GM23338 (cell line): ENCODE measurements around the gene ERMARD. TPM values are rescaled to one million over a fixed set of nuclear protein-coding genes. Genes with fewer than 3 reads are reported as not detected.

Experiments used
- ATAC-seq: fragments of 200-7000 bp; cut with Tn5 transposase; 3 replicates; pipeline ENCODE4 v1.9.1; 2020
- DNase-seq: peaks from one replicate; pipeline ENCODE4 v3.0.0-alpha.2; 2015; ENCODE audit warnings: low spot score
- H2AFZ ChIP-seq: fragments of 200-600 bp; sonication (generic); 2 replicates; pipeline ENCODE4 v1.8.0; 2016; ENCODE audit warnings: antibody characterized with exemption, mild to moderate bottlenecking, moderate library complexity
- H3F3A ChIP-seq: fragments of 200-600 bp; sonication (generic); replicated peaks from 2 replicates; pipeline ENCODE4 v1.8.0; 2017; ENCODE audit warnings: antibody characterized with exemption, mixed run types, low read depth
- H3K27ac ChIP-seq: fragments of 200-600 bp; sonication (generic); 2 replicates; pipeline ENCODE4 v1.6.1; 2016; ENCODE audit warnings: low read depth
- H3K27me3 ChIP-seq: fragments of 200-600 bp; sonication (generic); 2 replicates; pipeline ENCODE4 v1.8.0; 2016; ENCODE audit warnings: mild to moderate bottlenecking, mixed run types, moderate library complexity; ENCODE audit not compliant: insufficient read depth
- H3K36me3 ChIP-seq: fragments of 200-600 bp; sonication (generic); 2 replicates; pipeline ENCODE4 v1.8.0; 2016; ENCODE audit warnings: mild to moderate bottlenecking; ENCODE audit not compliant: insufficient read depth
- H3K4me1 ChIP-seq: fragments of 200-600 bp; sonication (generic); 2 replicates; pipeline ENCODE4 v1.8.0; 2016; ENCODE audit warnings: mild to moderate bottlenecking, moderate library complexity; ENCODE audit not compliant: insufficient read depth
- H3K4me2 ChIP-seq: fragments of 200-600 bp; sonication (generic); 2 replicates; pipeline ENCODE4 v1.7.1; 2017; ENCODE audit warnings: mixed run types
- H3K4me3 ChIP-seq: fragments of 200-600 bp; sonication (generic); 2 replicates; pipeline ENCODE4 v1.6.1; 2016; ENCODE audit warnings: mixed run types
- H3K79me2 ChIP-seq: fragments of 200-600 bp; sonication (generic); replicated peaks from 2 replicates; pipeline ENCODE4 v1.8.0; 2017; ENCODE audit warnings: mild to moderate bottlenecking; ENCODE audit not compliant: insufficient read depth
- H3K9me2 ChIP-seq: fragments of 200-600 bp; sonication (generic); 2 replicates; pipeline ENCODE4 v1.8.0; 2017; ENCODE audit not compliant: insufficient read depth
- H4K20me1 ChIP-seq: fragments of 200-600 bp; sonication (generic); replicated peaks from 2 replicates; pipeline ENCODE4 v1.8.0; 2017; ENCODE audit warnings: mild to moderate bottlenecking; ENCODE audit not compliant: insufficient read depth
- H3K27ac Mint-ChIP-seq: 2 replicates; pipeline ENCODE4 v1.8.0; 2020; ENCODE audit warnings: inconsistent platforms, mild to moderate bottlenecking, moderate library complexity, mixed read lengths
- H3K27me3 Mint-ChIP-seq: 3 replicates; pipeline ENCODE4 v1.8.0; 2022; ENCODE audit warnings: low read depth, mild to moderate bottlenecking, moderate library complexity, mixed read lengths, inconsistent platforms; ENCODE audit not compliant: insufficient read depth, poor library complexity
- H3K36me3 Mint-ChIP-seq: 3 replicates; pipeline ENCODE4 v1.8.0; 2021; ENCODE audit warnings: low read depth, mild to moderate bottlenecking, inconsistent platforms, moderate library complexity, mixed read lengths
- H3K4me1 Mint-ChIP-seq: 3 replicates; pipeline ENCODE4 v1.8.0; 2020; ENCODE audit warnings: mild to moderate bottlenecking, inconsistent platforms, mixed read lengths
- H3K4me3 Mint-ChIP-seq: 3 replicates; pipeline ENCODE4 v1.8.0; 2021; ENCODE audit warnings: moderate library complexity, mild to moderate bottlenecking, inconsistent platforms, mixed read lengths
- H3K9me3 Mint-ChIP-seq: 3 replicates; pipeline ENCODE4 v1.8.0; 2020; ENCODE audit warnings: moderate library complexity, mild to moderate bottlenecking, inconsistent platforms, mixed read lengths
- CREB1 ChIP-seq: fragments of 250-450 bp; sonication (Bioruptor Pico); IDR thresholded peaks from 2 replicates; pipeline ENCODE4 v1.5.0; 2020; ENCODE audit warnings: low read depth, mild to moderate bottlenecking, moderate library complexity
- EZH2 ChIP-seq: fragments of 200-600 bp; sonication (generic); IDR thresholded peaks from one replicate; pipeline ENCODE4 v1.8.0; 2017; ENCODE audit warnings: antibody characterized with exemption, mild to moderate bottlenecking, low read depth; ENCODE audit not compliant: unreplicated experiment
- EZH2phosphoT487 ChIP-seq: fragments of 200-600 bp; sonication (generic); IDR thresholded peaks from one replicate; pipeline ENCODE4 v1.8.1; 2018; ENCODE audit warnings: antibody characterized with exemption; ENCODE audit not compliant: unreplicated experiment
- JUNB ChIP-seq: IDR thresholded peaks from one replicate; pipeline ENCODE4 v1.6.1; 2016; ENCODE audit warnings: antibody characterized with exemption; ENCODE audit not compliant: unreplicated experiment
- NANOG ChIP-seq: IDR thresholded peaks from 2 replicates; pipeline ENCODE4 v1.6.1; 2016; ENCODE audit warnings: antibody characterized with exemption, borderline replicate concordance
- POLR2AphosphoS5 ChIP-seq: IDR thresholded peaks from 2 replicates; pipeline ENCODE4 v1.6.1; 2016; ENCODE audit warnings: antibody characterized with exemption, low read depth
- STAT1 ChIP-seq: IDR thresholded peaks from one replicate; pipeline ENCODE4 v1.6.1; 2016; ENCODE audit warnings: antibody characterized with exemption; ENCODE audit not compliant: unreplicated experiment
- ZNF114 ChIP-seq: fragments of 250-450 bp; sonication (Bioruptor Pico); IDR thresholded peaks from 2 replicates; pipeline ENCODE4 v1.5.0; 2020; ENCODE audit warnings: mild to moderate bottlenecking, moderate library complexity
- ZNF331 ChIP-seq: fragments of 250-450 bp; sonication (Bioruptor Pico); IDR thresholded peaks from 2 replicates; pipeline ENCODE4 v1.5.0; 2020; ENCODE audit warnings: low read depth, mild to moderate bottlenecking, moderate library complexity
- polyA plus RNA-seq: library from polyadenylated mRNA; unstranded; fragments of >200 nt; fragmentation: Nextera tagmentation; extraction: Ambion mirVana; gene quantifications from 2 replicates; pipeline ENCODE4 v1.2.1, GENCODE V29; 2016
- total RNA-seq: library from RNA; depleted of rRNA; stranded (reverse); fragments of >200 nt; shearing (Covaris generic); gene quantifications from 2 replicates; pipeline ENCODE4 v1.2.3, GENCODE V29; 2014
- TF ChIP-seq, protein P1 (sequence below), 2 experiments: fragments of 200-600 bp in 1 of 2; sonication (generic) in 1 of 2; conservative IDR thresholded peaks; 2 replicates each; pipeline versions ENCODE4 v1.5.1 to v1.6.1; 2016 to 2017; ENCODE audit warnings: antibody characterized with exemption in 2 of 2, low read depth in 2 of 2, mild to moderate bottlenecking in 2 of 2, moderate library complexity in 1 of 2
- TF ChIP-seq, protein P2 (sequence below): IDR thresholded peaks from one replicate; pipeline ENCODE4 v1.6.1; 2018; ENCODE audit warnings: antibody characterized with exemption; ENCODE audit not compliant: unreplicated experiment
- TF ChIP-seq, protein P3 (sequence below): IDR thresholded peaks from 2 replicates; pipeline ENCODE4 v1.6.1; 2016; ENCODE audit warnings: antibody characterized with exemption

Gene ERMARD
- total and polyA plus RNA-seq, 2 experiments from 2014 or later, result 7.6 to 8.6 TPM

DNA sequence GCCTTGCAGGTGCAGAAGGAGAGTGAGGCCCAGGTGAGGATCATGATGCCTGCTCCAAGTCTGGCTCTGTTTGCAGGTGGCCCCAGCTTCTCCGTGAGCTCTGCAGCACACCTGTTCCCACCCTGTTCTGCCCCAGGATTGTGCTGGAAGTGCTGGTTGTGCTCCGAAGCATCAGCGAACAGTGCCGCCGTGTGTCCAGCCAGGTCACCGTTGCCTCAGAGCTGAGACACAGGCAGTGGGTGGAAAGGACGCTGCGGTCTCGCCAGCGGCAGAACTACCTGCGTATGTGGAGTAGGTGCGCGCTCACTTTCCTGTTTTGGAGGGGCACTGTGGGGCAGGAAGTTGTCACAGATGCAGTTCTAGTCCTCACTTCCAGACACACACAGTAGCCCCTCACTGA lies 25.0 kb downstream of the ERMARD start:
- no peaks in the 10 kb centered on the region for H3K79me2 ChIP-seq
- Mint-ChIP-seq H3K27me3 (peaks cover 2% of the 10 kb centered on the region), H3K4me3 (no peak overlapping the region), H3K36me3 (peaks cover 11% of the 10 kb centered on the region), H3K27ac (no peak overlapping the region), H3K9me3 (no peaks in the 10 kb centered on the region), H3K4me1 (peaks cover 3% of the 10 kb centered on the region; the same call in 2 of the 3 replicates)
- no peak overlapping the region for H3K27ac ChIP-seq
- no peaks in the 10 kb centered on the region for H3K4me1 ChIP-seq
- H3K4me3 ChIP-seq, result no peak overlapping the region
- no peaks in the 10 kb centered on the region for H3F3A ChIP-seq
- no peak overlapping the region for H3K4me2 ChIP-seq
- no peak for ATAC-seq
- TF ChIP-seq JUNB, result no peak
- TF ChIP-seq ZNF331 (CRISPR knock-in tag), result no peak
- no peak for TF ChIP-seq STAT1
- no peak for TF ChIP-seq CREB1
- TF ChIP-seq, protein P1, sequence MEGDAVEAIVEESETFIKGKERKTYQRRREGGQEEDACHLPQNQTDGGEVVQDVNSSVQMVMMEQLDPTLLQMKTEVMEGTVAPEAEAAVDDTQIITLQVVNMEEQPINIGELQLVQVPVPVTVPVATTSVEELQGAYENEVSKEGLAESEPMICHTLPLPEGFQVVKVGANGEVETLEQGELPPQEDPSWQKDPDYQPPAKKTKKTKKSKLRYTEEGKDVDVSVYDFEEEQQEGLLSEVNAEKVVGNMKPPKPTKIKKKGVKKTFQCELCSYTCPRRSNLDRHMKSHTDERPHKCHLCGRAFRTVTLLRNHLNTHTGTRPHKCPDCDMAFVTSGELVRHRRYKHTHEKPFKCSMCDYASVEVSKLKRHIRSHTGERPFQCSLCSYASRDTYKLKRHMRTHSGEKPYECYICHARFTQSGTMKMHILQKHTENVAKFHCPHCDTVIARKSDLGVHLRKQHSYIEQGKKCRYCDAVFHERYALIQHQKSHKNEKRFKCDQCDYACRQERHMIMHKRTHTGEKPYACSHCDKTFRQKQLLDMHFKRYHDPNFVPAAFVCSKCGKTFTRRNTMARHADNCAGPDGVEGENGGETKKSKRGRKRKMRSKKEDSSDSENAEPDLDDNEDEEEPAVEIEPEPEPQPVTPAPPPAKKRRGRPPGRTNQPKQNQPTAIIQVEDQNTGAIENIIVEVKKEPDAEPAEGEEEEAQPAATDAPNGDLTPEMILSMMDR (conservative IDR thresholded peaks at IDR 0.05; ENCODE audit: low read depth in 2 of 2), result peak in 1 of 2 experiments; percentile 29; a peak in 2 of 4 replicates
- no peaks in the 10 kb centered on the region for H3K36me3 ChIP-seq
- H4K20me1 ChIP-seq, result no peaks in the 10 kb centered on the region
- H3K27me3 ChIP-seq, result no peaks in the 10 kb centered on the region
- DNase-seq, result no peak
- no peaks in the 10 kb centered on the region for H3K9me2 ChIP-seq
- no peak overlapping the region for H2AFZ ChIP-seq

DNA sequence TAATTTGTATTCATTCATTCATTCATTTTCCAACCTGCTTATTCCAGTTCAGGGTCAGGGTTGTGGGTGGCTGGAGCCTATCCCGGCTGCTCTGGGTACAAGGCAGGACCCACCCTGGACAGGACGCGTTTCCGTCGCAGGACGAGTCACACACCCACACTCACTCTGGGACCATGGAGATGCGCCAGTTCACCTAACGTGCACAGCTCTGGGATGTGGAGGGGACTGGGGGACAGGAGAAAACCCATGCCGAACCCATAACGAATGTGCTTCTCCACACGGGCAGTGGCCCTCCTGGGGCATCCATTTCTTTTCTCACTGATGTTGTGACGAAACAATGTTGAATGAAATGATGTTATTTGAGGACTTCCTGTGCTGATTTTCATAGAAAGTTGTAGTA lies 26.5 kb downstream of the ERMARD start:
- Histone ChIP-seq H3K4me1 (no peaks in the 10 kb centered on the region), H3K4me2 (no peak overlapping the region), H3K4me3 (no peak overlapping the region), H3K36me3 (no peaks in the 10 kb centered on the region), H3F3A (no peaks in the 10 kb centered on the region), H3K9me2 (no peaks in the 10 kb centered on the region), H2AFZ (no peak overlapping the region), H4K20me1 (no peaks in the 10 kb centered on the region), H3K27me3 (no peaks in the 10 kb centered on the region), H3K27ac (no peak overlapping the region), H3K79me2 (no peaks in the 10 kb centered on the region)
- ATAC-seq (no peak), DNase-seq (no peak)
- Mint-ChIP-seq H3K36me3 (peaks cover 16% of the 10 kb centered on the region), H3K27me3 (peaks cover 2% of the 10 kb centered on the region), H3K4me1 (peaks cover 3% of the 10 kb centered on the region; the same call in 2 of the 3 replicates), H3K9me3 (no peaks in the 10 kb centered on the region; the same call in 2 of the 3 replicates), H3K27ac (no peak overlapping the region), H3K4me3 (no peak overlapping the region)
- TF ChIP-seq EZH2 (no peak), ZNF331 (CRISPR knock-in tag) (no peak), EZH2phosphoT487 (no peak), NANOG (no peak), POLR2AphosphoS5 (no peak), CREB1 (no peak), ZNF114 (CRISPR knock-in tag) (no peak), JUNB (no peak), STAT1 (no peak)
- TF ChIP-seq, protein P1 (conservative IDR thresholded peaks at IDR 0.05; ENCODE audit: low read depth in 2 of 2), result no peak
- TF ChIP-seq, protein P2, sequence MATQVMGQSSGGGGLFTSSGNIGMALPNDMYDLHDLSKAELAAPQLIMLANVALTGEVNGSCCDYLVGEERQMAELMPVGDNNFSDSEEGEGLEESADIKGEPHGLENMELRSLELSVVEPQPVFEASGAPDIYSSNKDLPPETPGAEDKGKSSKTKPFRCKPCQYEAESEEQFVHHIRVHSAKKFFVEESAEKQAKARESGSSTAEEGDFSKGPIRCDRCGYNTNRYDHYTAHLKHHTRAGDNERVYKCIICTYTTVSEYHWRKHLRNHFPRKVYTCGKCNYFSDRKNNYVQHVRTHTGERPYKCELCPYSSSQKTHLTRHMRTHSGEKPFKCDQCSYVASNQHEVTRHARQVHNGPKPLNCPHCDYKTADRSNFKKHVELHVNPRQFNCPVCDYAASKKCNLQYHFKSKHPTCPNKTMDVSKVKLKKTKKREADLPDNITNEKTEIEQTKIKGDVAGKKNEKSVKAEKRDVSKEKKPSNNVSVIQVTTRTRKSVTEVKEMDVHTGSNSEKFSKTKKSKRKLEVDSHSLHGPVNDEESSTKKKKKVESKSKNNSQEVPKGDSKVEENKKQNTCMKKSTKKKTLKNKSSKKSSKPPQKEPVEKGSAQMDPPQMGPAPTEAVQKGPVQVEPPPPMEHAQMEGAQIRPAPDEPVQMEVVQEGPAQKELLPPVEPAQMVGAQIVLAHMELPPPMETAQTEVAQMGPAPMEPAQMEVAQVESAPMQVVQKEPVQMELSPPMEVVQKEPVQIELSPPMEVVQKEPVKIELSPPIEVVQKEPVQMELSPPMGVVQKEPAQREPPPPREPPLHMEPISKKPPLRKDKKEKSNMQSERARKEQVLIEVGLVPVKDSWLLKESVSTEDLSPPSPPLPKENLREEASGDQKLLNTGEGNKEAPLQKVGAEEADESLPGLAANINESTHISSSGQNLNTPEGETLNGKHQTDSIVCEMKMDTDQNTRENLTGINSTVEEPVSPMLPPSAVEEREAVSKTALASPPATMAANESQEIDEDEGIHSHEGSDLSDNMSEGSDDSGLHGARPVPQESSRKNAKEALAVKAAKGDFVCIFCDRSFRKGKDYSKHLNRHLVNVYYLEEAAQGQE, result no peak
- TF ChIP-seq, protein P3, sequence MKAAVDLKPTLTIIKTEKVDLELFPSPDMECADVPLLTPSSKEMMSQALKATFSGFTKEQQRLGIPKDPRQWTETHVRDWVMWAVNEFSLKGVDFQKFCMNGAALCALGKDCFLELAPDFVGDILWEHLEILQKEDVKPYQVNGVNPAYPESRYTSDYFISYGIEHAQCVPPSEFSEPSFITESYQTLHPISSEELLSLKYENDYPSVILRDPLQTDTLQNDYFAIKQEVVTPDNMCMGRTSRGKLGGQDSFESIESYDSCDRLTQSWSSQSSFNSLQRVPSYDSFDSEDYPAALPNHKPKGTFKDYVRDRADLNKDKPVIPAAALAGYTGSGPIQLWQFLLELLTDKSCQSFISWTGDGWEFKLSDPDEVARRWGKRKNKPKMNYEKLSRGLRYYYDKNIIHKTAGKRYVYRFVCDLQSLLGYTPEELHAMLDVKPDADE, result no peak
